Loucy (cell line): ENCODE results near the gene FXR2.

Source experiments
- EZH2phosphoT487 ChIP-seq: fragments of 200-600 bp; IDR thresholded peaks from 2 replicates; pipeline ENCODE4 v1.6.1; 2018; ENCODE audit warnings: antibody characterized with exemption, mild to moderate bottlenecking, moderate library complexity, borderline replicate concordance
- TF ChIP-seq, protein P1 (sequence below): fragments of 200-600 bp; sonication (generic); conservative IDR thresholded peaks from 2 replicates; pipeline ENCODE4 v1.5.1; 2014; ENCODE audit warnings: mild to moderate bottlenecking, antibody characterized with exemption, low read length

DNA sequence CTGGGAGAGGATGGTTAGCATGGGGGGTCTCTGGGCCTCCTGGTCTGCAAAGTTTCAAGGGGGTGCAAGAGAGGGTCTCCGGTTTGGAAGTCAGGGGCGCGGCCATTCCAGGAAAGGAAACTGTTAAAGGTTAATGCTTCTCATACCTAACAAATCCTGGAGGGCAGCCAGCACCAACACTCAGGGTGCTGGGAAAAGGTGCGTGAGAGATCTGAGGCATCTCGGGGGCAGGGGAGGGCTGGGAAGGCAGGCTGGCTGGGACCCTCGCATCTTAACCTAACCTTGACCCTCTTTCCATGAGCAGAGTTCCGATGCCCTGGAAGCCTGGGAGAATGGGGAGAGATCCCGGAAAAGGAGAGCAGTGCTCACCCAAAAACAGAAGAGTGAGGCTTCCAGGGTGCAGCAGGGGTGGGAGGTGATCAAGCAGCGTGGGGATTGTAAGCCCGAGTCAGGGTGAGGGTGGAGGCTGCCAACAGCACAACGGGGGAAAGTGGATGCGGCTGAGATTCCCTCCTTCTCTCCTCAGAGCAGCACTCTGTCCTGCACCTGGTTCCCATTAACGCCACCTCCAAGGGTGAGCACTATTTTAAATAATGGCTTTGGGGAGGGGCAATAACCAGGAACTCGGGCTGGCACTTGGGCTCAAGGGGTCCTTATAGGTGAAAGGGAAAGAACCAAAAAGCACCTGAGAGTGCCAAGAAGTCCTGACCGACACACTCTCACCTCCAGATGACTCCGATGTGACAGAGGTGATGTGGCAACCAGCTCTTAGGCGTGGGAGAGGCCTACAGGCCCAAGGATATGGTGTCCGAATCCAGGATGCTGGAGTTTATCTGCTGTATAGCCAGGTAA is 55.2 kb downstream of the FXR2 start:
- TF ChIP-seq EZH2phosphoT487 = no peak
- TF ChIP-seq, protein P1, sequence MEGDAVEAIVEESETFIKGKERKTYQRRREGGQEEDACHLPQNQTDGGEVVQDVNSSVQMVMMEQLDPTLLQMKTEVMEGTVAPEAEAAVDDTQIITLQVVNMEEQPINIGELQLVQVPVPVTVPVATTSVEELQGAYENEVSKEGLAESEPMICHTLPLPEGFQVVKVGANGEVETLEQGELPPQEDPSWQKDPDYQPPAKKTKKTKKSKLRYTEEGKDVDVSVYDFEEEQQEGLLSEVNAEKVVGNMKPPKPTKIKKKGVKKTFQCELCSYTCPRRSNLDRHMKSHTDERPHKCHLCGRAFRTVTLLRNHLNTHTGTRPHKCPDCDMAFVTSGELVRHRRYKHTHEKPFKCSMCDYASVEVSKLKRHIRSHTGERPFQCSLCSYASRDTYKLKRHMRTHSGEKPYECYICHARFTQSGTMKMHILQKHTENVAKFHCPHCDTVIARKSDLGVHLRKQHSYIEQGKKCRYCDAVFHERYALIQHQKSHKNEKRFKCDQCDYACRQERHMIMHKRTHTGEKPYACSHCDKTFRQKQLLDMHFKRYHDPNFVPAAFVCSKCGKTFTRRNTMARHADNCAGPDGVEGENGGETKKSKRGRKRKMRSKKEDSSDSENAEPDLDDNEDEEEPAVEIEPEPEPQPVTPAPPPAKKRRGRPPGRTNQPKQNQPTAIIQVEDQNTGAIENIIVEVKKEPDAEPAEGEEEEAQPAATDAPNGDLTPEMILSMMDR = no peak
